NK-92 treated with Interleukin-12 subunit alpha and Interleukin-12 subunit beta, amount 100 ng/mL, for 24 hours (cell line): ENCODE data around the gene FIGNL2.
"Not testable (repeated sequence)": the region's sequence is repeated elsewhere in the genome, so short reads cannot be mapped to it uniquely, and the experiment has no call there.

Experiments used
- DNase-seq: peaks from one replicate; lab custom pipeline; 2025; lab: John Stamatoyannopoulos, UW

The FIGNL2 gene

DNA sequence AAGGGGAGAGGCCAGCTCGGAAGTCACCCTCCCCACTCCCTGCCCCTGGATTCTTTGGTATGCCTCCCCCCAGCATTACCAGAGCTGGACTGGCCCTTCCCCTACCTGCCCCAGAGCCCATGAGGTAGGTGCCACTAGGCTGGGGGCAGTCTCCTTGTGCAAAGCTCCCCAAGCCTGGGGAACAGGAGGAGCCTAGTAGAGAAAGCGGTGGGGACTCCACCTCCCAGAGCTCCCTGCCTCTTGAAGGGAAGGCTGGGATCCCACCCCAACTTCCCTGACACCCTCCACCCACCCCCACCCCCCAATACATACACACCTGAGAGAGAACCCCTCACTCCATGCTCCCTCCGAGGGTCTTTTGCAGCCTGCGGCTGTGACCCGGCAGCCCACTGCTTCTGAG is 30.4 kb downstream of the FIGNL2 start:
- no peak for DNase-seq

DNA sequence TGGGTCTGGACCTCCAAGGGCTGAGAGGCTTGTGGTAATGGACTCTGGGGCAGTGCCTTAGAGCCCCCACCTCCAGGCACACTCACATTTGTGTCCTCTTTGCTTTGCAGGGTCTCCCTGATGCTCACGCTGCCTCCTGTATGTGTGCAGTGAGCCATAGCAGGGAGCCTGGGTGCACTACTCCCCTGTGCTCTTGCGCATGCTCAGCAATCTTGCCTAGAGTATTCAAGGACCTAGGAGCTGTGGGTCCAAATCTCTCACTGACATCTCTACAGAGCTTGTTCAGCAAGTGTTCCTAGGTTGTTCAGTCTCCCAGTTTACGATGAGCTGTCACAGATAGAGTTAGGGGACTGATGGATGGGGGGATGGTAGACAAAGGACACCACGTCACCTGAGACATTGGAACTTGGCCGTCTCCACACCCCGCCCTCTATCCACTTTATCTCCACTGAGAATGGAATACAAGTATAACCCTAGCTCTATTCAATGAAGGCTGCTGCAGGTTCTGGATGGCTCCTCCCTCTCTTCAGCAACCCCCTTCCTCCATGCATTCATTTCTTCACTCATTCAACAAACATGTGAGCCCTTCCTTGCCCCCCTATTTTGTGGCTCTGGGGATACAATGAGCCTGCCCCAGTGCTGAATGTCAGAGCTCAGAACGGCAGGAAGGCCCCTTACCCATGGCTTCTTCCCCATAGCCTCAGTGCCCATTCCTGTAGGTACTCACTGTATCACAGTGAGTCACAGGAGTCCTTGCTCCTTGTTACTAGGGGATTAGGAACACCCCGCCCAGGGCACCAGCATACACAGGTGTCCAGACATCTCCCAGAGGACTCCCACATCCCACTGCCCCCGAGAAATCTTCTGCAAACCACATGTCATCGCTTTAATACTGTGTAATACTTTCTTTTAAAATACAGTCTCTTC is 31.2 kb downstream of the FIGNL2 start:
- no peak for DNase-seq

DNA sequence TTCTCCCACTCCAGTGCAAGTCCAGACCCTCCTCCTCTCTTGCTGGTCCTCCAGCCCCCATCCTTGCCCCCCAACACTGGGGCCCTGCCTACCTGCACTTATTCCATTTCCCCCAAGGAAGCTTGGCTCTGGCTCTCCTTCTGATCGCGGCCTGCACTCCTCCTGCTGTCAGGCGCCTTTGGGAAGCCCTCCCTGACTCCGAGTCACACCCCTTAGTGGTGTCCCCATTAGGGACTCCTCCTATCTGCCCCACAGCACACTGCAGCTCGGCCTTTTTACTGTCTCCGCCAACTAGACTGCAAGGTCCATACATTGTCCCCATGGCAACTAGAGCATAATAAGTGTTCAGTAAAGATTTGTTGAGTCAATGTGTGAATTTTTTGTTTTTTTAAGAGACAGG is 32.9 kb downstream of the FIGNL2 start:
- no peak for DNase-seq

DNA sequence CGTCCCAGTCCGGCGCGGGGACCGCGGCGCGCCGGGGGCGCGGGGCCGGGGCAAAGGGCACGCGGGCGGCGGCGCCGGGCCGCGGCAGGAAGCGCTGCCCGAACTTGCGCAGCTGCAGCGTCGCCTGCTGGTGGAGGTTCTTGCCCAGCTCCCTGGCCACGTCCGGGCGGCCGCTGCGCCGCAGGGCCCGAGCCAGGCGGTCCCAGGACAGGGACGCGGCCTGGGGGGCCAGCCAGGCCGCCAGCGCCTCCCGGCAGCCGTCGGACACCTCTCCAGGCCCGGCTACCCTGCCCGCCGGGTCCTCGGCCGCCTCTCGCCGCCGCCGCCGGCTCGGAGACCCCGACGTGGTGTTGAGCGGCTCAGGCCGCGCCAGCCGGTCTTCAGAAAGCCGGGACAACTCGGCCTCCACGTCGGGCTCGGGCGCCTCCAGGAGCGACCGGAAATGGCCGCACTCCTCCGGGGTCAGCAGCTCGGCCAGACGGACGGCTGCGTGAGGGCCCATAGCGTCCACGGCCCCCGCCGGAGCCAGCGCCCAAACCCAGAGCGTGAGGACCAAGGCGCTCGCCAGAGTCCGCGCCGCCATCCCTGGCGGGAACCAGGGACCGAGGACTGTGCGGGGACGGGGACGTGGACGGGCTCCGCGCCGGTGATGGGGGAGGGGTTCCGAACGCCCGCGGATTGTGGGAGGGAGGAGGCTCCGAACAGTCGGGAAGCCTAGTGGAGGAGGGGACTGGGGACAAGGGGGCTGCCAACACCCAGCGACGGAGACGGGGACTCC is 34.0 kb downstream of the FIGNL2 start:
- DNase-seq = no peak

DNA sequence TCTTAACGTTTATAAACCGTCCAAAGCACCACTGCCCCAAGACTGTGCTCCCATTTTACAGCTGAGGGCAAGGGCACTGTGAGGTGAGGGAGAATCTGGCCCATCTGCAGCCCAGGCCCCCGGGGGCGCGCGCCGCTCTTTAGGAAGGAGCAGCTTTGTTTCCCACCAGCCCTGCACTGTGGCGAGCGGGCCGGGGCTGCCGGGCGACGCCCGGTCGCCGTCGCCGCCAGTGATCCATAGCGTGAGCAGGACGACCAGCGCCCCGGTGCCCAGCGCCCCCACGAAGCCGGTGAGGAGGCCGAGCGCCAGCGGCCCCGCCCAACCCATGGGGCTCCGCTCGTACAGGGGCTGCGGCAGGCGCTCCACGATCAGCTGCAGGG is 34.6 kb downstream of the FIGNL2 start:
- DNase-seq = no peak

DNA sequence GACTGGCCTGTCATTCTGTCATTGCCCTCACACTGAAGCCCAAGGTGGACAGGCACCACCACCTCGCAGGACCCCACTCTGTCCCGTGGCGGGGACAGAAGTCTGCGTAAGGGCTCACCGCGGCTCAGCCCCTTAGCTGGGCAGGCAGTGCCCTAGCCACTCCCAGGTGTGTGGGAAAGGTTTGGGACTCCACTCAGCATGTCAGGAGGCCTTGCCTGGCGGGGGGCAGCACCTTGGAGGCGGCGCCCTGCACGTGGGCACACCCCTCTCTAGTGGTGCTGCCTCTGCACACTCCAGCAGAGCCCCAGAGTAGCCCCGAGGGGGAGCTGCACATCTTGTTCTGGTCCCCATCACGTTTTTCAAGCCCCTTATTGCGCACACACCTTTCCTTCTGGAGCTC is 35.6 kb downstream of the FIGNL2 start:
- DNase-seq = no peak

DNA sequence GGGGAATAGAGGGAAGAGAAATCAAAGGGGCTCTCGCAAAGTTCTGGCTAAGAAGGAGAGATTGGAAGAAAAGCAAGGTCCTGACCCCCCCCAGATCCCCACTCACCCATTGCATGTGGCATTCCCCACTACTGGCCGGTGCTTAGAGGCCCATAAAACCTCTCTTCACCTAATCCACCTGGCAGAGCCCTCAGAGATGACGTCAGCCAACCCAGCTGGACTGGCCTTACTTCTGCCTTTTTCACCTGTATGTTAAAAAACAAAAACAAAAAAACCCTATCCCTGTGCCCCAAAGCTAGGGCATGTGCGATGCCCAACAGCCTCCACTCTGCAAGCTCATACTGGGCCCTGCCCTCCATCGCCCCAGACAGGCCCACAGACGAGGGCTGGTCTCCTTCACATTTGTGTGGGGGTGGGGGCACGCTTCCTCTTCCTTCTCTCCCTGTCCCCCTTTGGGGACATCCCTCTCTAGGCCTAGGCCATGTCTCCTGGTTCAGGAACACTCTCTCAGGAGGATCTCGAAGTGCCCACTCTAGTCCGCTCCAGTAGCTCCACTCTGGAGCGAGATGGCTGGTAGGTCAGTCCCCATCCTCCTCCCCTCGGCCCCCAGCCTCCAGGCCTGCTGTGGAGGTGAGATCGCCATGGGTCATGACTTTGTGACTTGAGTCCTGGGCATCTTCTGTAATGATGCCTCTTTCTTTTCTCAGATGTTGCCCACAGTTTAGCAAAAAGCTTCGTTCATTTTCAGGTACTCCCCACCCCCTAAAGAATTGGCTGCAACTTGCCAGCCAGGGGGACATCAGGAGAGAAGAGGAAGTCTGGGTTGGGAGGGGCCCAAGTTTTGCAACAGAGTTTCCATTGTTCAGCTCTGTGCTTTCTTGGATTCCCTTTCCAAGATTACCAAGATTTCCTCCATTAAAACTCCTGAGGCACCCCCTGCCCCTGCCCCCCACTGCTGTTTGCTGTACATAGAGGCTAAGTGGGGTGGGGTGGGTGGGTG is 37.0 kb downstream of the FIGNL2 start:
- no peak for DNase-seq

DNA sequence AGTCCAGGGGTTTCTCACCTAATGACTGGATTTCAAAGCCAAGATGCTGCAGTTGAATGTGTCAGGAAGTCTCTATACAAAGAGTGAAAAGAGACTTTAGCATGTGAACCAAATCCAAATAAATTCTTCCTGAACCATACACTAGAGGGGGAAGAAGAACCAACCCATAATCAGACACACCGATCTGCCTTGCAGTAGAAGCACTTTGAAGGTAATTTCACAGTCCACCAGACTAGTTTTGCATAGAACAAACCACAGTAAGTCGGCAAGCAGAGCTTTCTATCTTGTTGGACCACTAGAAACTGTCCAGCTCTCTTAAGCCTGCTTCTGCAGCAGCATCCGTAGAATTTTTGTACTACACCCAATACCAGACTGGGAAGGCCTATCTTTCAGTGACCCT is 39.3 kb downstream of the FIGNL2 start:
- no peak for DNase-seq

DNA sequence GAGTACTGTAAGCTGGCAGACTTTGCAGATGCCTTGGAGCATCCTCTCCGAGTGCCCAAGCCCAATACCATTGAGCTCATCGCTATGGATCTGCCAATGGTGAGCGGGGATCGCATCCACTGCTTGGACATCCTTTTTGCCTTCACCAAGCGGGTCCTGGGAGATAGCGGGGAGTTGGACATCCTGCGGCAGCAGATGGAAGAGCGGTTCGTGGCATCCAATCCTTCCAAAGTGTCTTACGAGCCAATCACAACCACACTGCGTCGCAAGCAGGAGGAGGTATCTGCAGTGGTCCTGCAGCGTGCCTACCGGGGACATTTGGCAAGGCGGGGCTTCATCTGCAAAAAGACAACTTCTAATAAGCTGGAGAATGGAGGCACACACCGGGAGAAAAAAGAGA is 41.6 kb downstream of the FIGNL2 start:
- DNase-seq = no peak

DNA sequence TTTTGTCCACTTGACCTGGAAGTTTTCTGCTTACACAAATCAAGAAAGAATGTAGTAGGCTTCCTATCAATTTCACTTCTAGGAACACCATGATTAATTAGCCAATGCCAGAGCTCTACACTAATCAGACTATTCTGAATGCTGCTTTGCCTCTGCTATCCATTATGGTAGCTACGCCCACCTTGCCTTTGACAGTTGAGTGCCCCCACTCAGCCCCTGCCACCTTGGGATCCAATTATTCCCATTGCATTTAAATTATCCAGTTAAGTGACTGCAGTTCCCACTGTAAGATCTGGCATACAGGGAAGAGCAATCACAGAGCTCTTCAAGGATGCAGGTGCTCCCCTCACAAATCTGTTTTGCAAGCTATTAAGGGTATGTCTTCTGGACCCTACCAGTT is 47.5 kb downstream of the FIGNL2 start:
- DNase-seq = no peak

DNA sequence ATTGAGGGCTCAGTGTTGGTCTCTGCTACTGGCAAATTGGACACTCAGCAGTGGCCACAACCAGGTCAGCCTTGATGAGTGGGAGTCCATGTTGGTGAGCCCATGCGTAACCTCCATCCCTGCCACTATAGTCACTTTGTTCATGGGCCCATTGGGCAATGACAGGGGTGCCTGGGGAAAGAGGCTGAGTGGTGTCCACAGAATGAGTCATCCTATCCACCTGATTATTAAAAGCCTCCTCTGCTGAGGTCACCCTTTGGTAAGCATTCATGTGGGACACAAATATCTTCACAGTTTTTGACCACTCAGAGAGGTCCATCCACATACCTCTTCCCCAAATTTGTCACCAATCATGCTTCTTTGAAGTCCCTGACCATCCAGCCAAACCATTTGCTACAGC is 50.0 kb downstream of the FIGNL2 start:
- no peak for DNase-seq

DNA sequence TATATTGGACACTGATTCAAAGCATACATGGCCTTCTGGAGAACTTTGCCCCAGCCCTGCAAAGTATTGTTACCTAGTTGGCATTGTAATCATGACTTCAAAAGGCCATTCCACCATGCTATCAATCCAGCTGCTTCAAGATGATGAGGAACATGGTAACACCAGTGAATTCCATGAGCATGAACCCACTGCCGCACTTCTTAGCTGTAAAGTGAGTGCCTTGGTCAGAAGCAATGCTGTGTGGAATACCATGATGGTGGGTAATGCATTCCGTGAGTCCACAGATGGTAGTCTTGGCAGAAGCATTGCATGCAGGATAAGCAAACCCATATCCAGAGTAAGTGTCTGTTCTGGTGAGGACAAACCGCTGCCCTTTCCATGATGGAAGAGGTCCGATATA is 50.5 kb downstream of the FIGNL2 start:
- DNase-seq = not testable (repeated sequence)

DNA sequence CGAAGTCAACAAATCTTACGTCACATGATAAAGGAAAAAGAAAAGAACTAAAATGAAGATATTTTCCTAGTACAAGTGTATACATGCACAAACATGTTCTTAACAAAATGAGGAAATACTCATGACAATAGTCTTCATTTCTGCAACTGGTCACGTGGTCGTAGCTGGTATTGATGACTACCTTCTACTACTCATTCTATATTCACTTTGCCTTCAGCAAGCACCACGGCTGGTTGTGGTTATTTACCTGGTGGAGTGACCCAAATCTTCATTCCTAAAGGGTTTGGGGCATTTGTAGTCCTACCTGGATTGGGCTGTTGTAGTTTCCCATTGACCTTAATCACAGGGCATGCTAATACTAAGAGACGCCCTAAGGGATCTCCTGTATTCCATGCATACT is 51.2 kb downstream of the FIGNL2 start:
- DNase-seq = no peak

DNA sequence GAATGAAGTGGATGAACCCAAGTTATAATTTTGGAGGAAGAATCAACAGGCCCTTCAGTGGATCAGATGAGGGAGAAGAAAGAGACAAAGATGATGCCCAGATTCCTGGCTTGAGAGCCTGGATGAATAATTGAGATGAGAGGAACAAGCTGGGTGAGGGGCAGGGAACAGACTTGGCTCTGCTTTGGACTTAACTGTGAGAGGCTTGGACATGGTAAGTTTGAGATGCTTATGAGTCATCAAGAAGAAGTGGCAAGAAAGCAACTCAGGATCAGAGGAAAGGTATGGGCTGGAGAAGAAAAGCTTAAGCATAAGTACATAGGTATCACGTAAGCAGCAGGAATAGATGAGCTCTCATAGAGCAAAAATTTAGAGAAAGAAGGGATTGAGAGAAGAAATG is 55.3 kb downstream of the FIGNL2 start:
- no peak for DNase-seq

DNA sequence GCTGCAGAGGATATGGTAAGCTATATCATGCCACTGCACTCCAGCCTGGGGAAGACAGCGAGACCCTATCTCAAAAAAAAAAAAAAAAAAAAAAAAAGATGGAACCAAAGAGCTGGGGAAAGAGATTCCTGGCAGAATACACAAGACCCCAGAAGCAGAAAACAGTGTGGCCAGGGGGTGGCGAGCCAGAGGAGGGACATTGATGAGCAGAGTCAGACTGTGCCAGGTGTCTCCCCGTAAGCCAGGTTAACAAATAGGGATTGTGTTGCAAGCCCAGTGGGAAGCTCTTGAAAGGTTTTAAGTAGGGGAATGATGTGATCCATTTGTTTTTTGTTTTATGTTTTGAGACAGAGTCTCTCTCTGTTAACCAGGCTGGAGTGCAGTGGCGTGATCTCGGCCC is 56.1 kb downstream of the FIGNL2 start:
- no peak for DNase-seq

DNA sequence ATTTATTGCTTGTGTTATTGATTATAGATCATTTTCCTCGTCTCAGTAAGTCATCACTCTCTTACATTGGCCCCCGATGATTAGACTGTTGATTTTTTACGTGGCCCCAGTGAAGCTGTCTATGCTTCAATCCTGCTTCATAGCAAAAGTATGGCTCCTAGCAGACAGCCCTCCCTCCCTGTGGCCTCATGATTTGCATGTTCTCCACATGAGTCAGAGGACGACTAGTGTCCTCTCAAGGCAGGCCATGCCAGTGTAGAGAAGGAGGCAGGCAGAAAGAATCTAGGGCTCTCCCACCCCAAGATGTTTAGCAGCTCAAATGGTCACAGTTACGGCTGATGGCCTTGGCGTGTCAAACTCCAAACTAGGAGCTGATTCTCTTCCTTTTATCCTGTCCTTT is 59.6 kb downstream of the FIGNL2 start:
- no peak for DNase-seq

DNA sequence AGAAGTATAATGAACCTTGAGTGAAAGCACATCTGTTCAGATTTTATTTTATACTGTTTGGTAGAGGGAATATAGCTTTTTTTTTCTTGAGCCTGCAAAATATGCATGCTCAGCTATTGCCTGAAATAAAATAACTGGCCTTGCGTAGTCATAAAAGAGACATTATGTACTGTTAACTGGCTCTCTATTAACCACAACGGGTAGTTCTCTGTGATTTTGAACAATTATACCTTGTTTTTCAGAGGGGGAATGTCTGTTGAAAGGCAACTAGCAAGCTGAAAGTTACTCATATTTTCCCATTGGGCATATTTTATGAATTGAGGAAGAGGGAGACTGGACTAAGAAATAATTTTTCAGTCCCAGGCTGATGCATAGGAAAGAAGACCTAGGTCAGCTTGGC is 62.6 kb downstream of the FIGNL2 start:
- DNase-seq = no peak

DNA sequence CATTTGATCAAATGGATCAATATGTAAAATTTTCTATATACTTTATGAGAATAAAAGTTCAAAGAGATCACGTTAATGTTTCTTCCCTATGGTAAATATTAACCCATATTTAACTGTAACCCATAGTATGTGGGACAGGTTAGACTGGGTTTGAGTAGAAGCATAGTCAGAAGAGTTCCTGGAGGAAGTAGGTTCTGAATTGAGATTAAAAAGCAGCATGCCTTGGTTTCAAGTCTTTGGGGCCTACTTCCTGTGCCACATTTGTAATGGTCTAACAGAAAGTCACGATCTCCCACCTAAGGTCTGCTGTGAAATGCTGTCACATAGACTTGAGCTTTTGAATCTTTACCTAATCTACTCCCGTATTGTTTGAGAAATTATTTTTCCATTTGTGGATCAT is 63.8 kb downstream of the FIGNL2 start:
- DNase-seq = no peak

DNA sequence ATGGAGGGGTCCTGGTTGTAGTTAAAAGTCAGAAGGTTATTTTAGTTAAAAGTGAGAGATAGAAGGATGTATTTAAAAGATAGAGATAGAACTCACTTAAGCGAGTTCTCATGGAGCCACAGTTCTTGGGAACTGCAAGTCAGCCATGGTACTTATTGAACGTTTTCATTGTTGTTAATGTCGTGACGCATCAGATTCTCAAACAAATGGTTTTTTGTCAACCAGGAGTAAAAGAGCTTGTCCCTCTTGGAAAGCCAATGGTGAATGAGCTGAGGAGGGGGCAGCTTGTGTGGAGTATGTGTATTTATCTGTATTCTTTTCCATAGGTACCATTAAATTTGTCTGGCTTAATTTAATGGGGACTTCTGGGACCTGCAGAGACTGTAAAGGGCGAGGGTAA is 68.6 kb downstream of the FIGNL2 start:
- DNase-seq = no peak

DNA sequence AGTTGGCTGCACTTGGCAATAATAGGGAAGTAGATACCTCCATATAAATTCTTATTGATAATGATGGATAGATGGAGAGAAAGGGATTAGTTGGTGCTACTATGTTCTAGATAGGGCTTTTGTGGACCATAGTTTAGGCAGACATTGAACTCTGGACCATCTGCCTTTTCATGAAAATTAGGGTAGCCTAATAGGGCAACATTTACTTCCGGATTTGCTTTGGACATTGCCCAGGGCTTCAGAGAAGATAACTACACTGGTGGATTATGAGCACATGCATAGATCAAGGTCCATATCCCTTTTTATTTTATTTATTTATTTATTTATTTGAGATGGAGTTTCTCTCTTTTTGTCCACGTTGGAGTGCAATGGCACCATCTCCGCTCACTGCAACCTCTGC is 70.5 kb downstream of the FIGNL2 start:
- DNase-seq = no peak

DNA sequence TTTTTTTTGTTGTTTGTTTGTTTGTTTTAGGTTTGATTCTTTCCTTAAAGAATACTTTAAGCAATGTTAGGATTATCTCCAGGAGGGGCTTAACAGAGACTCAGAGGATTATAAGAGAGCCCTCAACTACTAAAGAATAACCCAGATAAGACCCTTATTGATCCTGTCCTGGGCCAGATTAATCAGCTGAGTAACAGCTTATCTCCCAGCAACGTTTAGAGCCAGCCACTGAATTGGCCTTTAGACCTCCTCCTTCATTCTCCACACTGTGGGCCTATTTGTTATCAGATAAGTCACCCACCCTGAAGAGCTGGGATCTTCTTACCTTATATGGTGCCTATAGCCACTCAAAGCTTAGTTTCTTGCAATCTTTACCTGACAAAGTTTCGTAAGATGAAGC is 71.1 kb downstream of the FIGNL2 start:
- DNase-seq = no peak

DNA sequence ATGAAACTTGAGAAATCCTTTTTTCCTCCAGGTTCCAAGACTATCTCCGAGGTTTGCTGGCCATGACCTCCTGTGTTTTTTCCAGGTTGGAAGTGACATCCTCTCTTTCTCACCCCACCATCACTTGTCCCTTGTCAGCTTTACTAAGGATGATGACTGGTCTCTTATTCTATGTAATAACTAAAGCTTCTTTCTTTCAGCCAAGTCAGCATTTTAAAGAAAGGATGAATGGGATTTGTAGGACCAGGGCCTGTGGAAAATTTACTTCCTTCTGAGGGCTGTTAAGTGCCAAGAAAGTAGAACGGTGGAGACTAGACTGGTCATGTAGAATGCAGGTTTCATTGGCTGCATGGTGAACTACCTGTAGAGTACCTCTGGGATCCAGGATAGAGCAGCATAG is 73.6 kb downstream of the FIGNL2 start:
- no peak for DNase-seq
